ENCODE results near the gene NKAIN4.
A peak's percentile ranks its signal among the peaks of the same experiment; 100 is the strongest.

The NKAIN4 gene

GRCh38 chr20:63214514-63214913 lies 39.7 kb downstream of the NKAIN4 start:
- Mint-ChIP-seq H3K36me3 (ENCODE audit: low read depth) (peaks cover 62% of the 10 kb centered on the region), H3K4me1 (ENCODE audit: low read depth) (peaks cover 51% of the 10 kb centered on the region), H3K9me3 (no peaks in the 10 kb centered on the region), H3K4me3 (peak overlapping the region; percentile 86), H3K27me3 (no peaks in the 10 kb centered on the region), H3K27ac (peak overlapping the region; percentile 81)
- intact Hi-C loops (cut with micrococcal nuclease) = loop anchor here (10.0 kb wide), 1 partner anchor 1030 kb away; the partner anchor contains the start of gene MTG2

- Mint-ChIP-seq H3K4me3 (no peak overlapping the region), H3K27ac (no peak overlapping the region), H3K27me3 (no peaks in the 10 kb centered on the region), H3K9me3 (no peaks in the 10 kb centered on the region), H3K4me1 (ENCODE audit: low read depth) (peaks cover 61% of the 10 kb centered on the region), H3K36me3 (ENCODE audit: low read depth) (peaks cover 79% of the 10 kb centered on the region)
- intact Hi-C loops (cut with micrococcal nuclease) = loop anchor here (10.0 kb wide), 1 partner anchor 1028 kb away; the partner anchor contains the start of gene MTG2
Observed at GRCh38 chr20:63212792-63213191, 41.5 kb downstream of the NKAIN4 start.

GRCh38 chr20:63212393-63212730 lies 41.9 kb downstream of the NKAIN4 start:
- peaks cover 84% of the 10 kb centered on the region for H3K36me3 Mint-ChIP-seq (ENCODE audit: low read depth)
- H3K27me3 Mint-ChIP-seq = no peaks in the 10 kb centered on the region
- H3K27ac Mint-ChIP-seq = no peak overlapping the region
- H3K9me3 Mint-ChIP-seq = no peaks in the 10 kb centered on the region
- peaks cover 61% of the 10 kb centered on the region for H3K4me1 Mint-ChIP-seq (ENCODE audit: low read depth)
- no peak overlapping the region for H3K4me3 Mint-ChIP-seq
- intact Hi-C loops (cut with micrococcal nuclease) = loop anchor here (10.0 kb wide), 1 partner anchor 1028 kb away; the partner anchor contains the start of gene MTG2

DNA sequence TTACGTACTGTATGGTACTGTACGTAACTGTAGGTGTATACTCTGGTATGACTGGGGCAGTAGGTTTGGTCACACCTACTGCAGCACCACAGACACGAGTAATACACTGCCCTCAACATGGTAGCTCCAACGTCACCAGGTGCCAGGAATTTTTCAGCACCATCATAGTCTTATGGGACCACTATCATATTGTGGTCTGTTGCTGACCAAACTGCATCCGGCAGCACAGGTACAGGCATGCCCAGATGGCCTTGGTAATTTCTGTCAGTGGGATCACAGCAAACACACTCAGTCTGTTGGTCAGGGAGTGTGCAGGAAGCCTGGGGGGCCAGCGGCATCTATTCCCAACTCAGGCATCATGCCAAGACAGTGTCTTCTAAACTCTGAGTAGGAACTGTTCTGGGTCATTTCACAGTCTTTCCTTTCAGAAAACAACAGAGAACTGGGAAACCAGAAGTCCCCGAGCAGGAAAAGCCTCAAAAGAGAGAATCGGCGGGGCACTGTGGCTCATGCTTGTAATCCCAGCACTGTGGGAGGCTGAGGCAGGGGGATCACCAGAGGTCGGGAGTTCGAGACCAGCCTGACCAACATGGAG lies 44.2 kb downstream of the NKAIN4 start:
- H3K27ac Mint-ChIP-seq = no peak overlapping the region
- no peaks in the 10 kb centered on the region for H3K27me3 Mint-ChIP-seq
- H3K36me3 Mint-ChIP-seq (ENCODE audit: low read depth) = peaks cover 100% of the 10 kb centered on the region
- H3K4me3 Mint-ChIP-seq = no peak overlapping the region
- peaks cover 58% of the 10 kb centered on the region for H3K4me1 Mint-ChIP-seq (ENCODE audit: low read depth)
- no peaks in the 10 kb centered on the region for H3K9me3 Mint-ChIP-seq
- intact Hi-C loops (cut with micrococcal nuclease) = loop anchor here (10.0 kb wide), 1 partner anchor 1025 kb away; the partner anchor contains the start of gene MTG2

GRCh38 chr20:63208346-63208909 lies 45.8 kb downstream of the NKAIN4 start:
- Mint-ChIP-seq H3K4me3 (no peak overlapping the region), H3K4me1 (ENCODE audit: low read depth) (peaks cover 42% of the 10 kb centered on the region), H3K27ac (peak overlapping the region; percentile 15), H3K9me3 (no peaks in the 10 kb centered on the region), H3K27me3 (no peaks in the 10 kb centered on the region), H3K36me3 (ENCODE audit: low read depth) (peaks cover 100% of the 10 kb centered on the region)
- intact Hi-C loops (cut with micrococcal nuclease) = no loop called here

- H3K9me3 Mint-ChIP-seq = no peaks in the 10 kb centered on the region
- intact Hi-C loops (cut with micrococcal nuclease) = no loop called here
- no peak overlapping the region for H3K27ac Mint-ChIP-seq
- H3K4me1 Mint-ChIP-seq (ENCODE audit: low read depth) = peaks cover 34% of the 10 kb centered on the region
- H3K4me3 Mint-ChIP-seq = no peak overlapping the region
- peaks cover 100% of the 10 kb centered on the region for H3K36me3 Mint-ChIP-seq (ENCODE audit: low read depth)
- H3K27me3 Mint-ChIP-seq = no peaks in the 10 kb centered on the region
Observed at GRCh38 chr20:63206878-63207277, 47.4 kb downstream of the NKAIN4 start.

- Mint-ChIP-seq H3K9me3 (no peaks in the 10 kb centered on the region), H3K4me1 (ENCODE audit: low read depth) (peaks cover 27% of the 10 kb centered on the region), H3K4me3 (no peak overlapping the region), H3K36me3 (ENCODE audit: low read depth) (peaks cover 100% of the 10 kb centered on the region), H3K27ac (no peak overlapping the region), H3K27me3 (no peaks in the 10 kb centered on the region)
- intact Hi-C loops (cut with micrococcal nuclease) = no loop called here
Observed at GRCh38 chr20:63205896-63206295, 48.4 kb downstream of the NKAIN4 start.

DNA sequence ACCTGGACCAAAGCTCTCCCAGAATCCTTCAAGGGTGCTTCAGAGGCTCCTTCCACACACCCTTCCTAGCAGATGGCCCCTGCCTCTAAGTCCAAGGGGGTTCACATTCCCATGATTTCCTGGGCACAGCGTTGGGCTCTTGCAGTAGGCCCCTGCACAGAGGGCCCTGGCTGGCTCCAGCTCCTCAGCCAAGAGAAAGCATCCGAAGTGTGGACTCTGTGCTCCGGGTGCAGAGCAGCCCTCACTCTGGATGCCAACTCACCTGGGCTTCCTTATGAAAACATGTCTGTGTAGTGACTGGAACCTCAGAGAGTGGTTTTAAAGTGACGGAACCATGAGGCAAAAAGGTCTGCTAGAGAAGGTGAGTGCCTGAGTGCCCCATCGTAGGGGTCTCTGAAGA lies 49.9 kb downstream of the NKAIN4 start:
- Mint-ChIP-seq H3K9me3 (no peaks in the 10 kb centered on the region), H3K27ac (no peak overlapping the region), H3K36me3 (ENCODE audit: low read depth) (peaks cover 99% of the 10 kb centered on the region), H3K27me3 (no peaks in the 10 kb centered on the region), H3K4me1 (ENCODE audit: low read depth) (peaks cover 23% of the 10 kb centered on the region), H3K4me3 (no peak overlapping the region)
- intact Hi-C loops (cut with micrococcal nuclease) = no loop called here

- intact Hi-C loops (cut with micrococcal nuclease) = no loop called here
- Mint-ChIP-seq H3K4me3 (no peak overlapping the region), H3K27me3 (no peaks in the 10 kb centered on the region), H3K27ac (no peak overlapping the region), H3K4me1 (ENCODE audit: low read depth) (peaks cover 20% of the 10 kb centered on the region), H3K36me3 (ENCODE audit: low read depth) (peaks cover 99% of the 10 kb centered on the region), H3K9me3 (no peaks in the 10 kb centered on the region)
Observed at GRCh38 chr20:63202811-63203526, 51.3 kb downstream of the NKAIN4 start.

DNA sequence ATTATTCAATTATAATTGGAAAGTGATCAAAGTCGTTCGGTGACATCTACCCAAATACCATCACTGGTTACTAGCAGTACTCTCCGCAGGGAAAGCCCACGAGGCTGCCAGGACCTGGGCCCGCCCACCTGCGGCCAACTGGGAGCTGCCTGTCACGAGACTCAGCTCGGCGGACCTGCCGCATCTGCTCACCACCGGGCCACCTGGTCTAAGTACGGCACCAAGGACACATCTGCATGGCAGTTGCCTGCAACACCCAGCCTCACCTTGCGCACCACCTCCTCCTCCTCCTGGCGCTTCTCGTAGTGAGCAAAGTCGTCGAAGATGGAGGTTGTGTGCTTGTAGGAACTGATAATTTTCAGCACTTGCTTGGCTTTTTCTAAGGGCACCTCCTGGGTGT lies 52.2 kb downstream of the NKAIN4 start:
- Mint-ChIP-seq H3K27ac (no peak overlapping the region), H3K4me1 (ENCODE audit: low read depth) (peaks cover 25% of the 10 kb centered on the region)

DNA sequence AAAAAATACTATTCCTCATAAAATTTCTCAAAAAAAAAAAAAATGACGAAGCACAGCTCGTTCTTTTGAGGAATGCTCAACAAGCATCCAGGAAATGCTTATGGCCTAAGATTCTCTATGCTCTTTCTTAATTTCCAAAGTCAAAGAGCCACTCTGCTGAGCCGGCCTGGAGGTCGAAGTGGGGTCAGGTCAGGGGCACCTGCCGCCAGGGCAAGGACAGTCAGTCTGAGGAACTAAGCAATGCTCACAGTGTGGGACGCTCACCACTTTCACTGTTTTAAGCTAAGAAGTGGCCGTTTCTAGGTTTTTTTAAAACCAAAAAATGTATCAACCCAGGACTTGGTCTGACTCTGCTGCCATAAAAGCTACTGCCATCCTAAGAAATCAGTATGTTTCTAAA lies 55.7 kb downstream of the NKAIN4 start:
- Mint-ChIP-seq H3K4me1 (ENCODE audit: low read depth) (peaks cover 21% of the 10 kb centered on the region), H3K36me3 (ENCODE audit: low read depth) (peaks cover 91% of the 10 kb centered on the region), H3K4me3 (no peak overlapping the region), H3K9me3 (no peaks in the 10 kb centered on the region), H3K27me3 (no peaks in the 10 kb centered on the region), H3K27ac (no peak overlapping the region)
- intact Hi-C loops (cut with micrococcal nuclease) = no loop called here

More for the DNA sequence above, 52.2 kb downstream of the NKAIN4 start:
- Mint-ChIP-seq H3K27me3 (no peaks in the 10 kb centered on the region), H3K36me3 (ENCODE audit: low read depth) (peaks cover 99% of the 10 kb centered on the region), H3K9me3 (no peaks in the 10 kb centered on the region), H3K4me3 (no peak overlapping the region)
- intact Hi-C loops (cut with micrococcal nuclease) = no loop called here

DNA sequence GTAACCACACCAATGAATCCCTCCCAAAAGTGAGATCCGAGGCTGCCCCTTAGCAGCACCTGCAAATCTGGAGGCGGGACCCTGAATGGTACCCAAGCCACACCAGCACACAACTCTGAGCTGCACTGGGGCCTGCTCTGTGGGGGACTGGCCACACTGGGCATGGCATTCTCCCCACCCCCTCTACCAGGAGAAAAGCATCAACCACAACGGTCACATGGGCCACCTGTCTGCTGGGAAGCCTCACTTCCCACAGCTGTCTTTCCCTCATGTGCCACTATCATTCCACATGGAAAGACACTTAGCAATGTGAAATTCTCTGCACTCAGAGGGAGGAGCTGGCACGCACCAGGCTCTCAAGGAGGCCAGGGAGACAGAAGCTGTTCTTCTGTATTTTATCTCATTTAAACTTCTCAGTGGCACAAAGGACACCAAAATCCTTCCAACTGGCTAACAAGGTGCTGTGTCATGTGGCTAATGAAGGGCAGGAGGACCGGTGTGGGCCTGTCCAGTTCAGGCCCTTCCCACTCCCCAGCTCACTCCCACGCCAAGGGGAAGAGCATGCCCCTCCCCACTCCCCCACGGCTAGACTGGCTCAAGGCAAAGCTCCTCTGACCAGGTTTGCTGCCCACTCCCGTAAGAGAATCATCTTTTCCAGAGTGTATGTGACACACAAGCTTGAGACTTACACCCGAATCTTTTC lies 57.3 kb downstream of the NKAIN4 start:
- H3K4me3 Mint-ChIP-seq = no peak overlapping the region
- no peaks in the 10 kb centered on the region for H3K27me3 Mint-ChIP-seq
- H3K9me3 Mint-ChIP-seq = no peaks in the 10 kb centered on the region
- H3K4me1 Mint-ChIP-seq (ENCODE audit: low read depth) = peaks cover 18% of the 10 kb centered on the region
- peaks cover 74% of the 10 kb centered on the region for H3K36me3 Mint-ChIP-seq (ENCODE audit: low read depth)
- intact Hi-C loops (cut with micrococcal nuclease) = no loop called here
- no peak overlapping the region for H3K27ac Mint-ChIP-seq

DNA sequence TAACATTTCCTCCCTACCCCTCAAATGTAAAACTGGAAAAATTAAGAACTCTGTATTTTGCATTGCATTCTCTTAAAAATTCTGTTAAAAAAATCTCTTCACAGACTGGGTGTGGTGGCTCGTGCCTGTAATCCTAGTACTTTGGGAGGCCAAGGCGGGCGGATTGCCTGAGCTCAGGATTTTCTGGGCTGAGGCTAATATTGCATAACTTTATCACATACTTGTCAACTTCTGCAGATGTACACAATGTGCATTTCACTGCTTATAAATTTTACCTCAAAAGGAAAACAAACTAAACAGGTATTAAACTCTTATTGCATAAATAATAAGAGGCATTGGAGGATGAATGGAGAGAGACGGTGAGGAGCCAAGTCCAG lies 59.5 kb downstream of the NKAIN4 start:
- peaks cover 18% of the 10 kb centered on the region for H3K4me1 Mint-ChIP-seq (ENCODE audit: low read depth)
- no peak overlapping the region for H3K27ac Mint-ChIP-seq
- intact Hi-C loops (cut with micrococcal nuclease) = no loop called here

More for the DNA sequence above, 59.5 kb downstream of the NKAIN4 start:
- peaks cover 54% of the 10 kb centered on the region for H3K36me3 Mint-ChIP-seq (ENCODE audit: low read depth)
- H3K4me3 Mint-ChIP-seq = no peak overlapping the region
- no peaks in the 10 kb centered on the region for H3K9me3 Mint-ChIP-seq
- no peaks in the 10 kb centered on the region for H3K27me3 Mint-ChIP-seq
